ENCODE results near the gene EPS8L3. TPM values are rescaled to one million over a fixed set of nuclear protein-coding genes. Genes with fewer than 3 reads are reported as not detected.
"Not testable (repeated sequence)": the region's sequence is repeated elsewhere in the genome, so short reads cannot be mapped to it uniquely, and the experiment has no call there.

EPS8L3 gene
- total and polyA plus RNA-seq, 2 of the 8 experiments (the other 6 are each of a cell fraction or from before 2014, with no cell fraction given), result not detected

- POLR2A ChIA-PET (ENCODE audit: partially characterized antibody); H4K91ac ChIP-seq (replicated peaks; ENCODE audit: insufficient read length, low read length); H3K4me2 ChIP-seq (ENCODE audit: insufficient read depth in 1 of 2, low read depth in 2 of 2, low read length in 2 of 2); H2BK15ac ChIP-seq (ENCODE audit: low read length); H4K20me1 ChIP-seq (replicated peaks in 1 of 2; ENCODE audit: control insufficient read depth in 1 of 2, insufficient read depth in 2 of 2, low read length in 2 of 2); H2AK5ac ChIP-seq (ENCODE audit: low read depth, low read length); H2BK12ac ChIP-seq (ENCODE audit: low read depth, low read length); H2AFZ ChIP-seq (ENCODE audit: low read length); H3K4me3 ChIP-seq (ENCODE audit: extremely low read depth in 1 of 4, insufficient read depth in 2 of 4, low read depth in 3 of 4, low read length in 4 of 4); H3K23me2 ChIP-seq (ENCODE audit: low read depth, low read length); H3K36me3 ChIP-seq (ENCODE audit: control insufficient read depth in 2 of 4, insufficient read depth in 4 of 4, low read length in 3 of 4); DNase-seq (ENCODE audit: low read depth in 1 of 2, low spot score in 2 of 2); H2BK5ac ChIP-seq (ENCODE audit: low read depth, low read length); H4K5ac ChIP-seq (ENCODE audit: insufficient read length, low read depth, low read length); H3K18ac ChIP-seq (ENCODE audit: extremely low read depth, low read length); FAIRE-seq; H3K4ac ChIP-seq (replicated peaks; ENCODE audit: insufficient read length, low read depth, low read length); H3K27ac ChIP-seq (ENCODE audit: low read depth, low read length); H2BK120ac ChIP-seq (replicated peaks; ENCODE audit: low read depth, low read length); H3K9ac ChIP-seq (replicated peaks in 1 of 4; ENCODE audit: extremely low read depth in 1 of 4, low read depth in 3 of 4, low read length in 3 of 4); H3K27me3 ChIP-seq (replicated peaks in 1 of 4; ENCODE audit: control insufficient read depth in 3 of 4, extremely low read depth in 1 of 4, insufficient read depth in 3 of 4, low read length in 3 of 4); H4K8ac ChIP-seq (ENCODE audit: extremely low read depth, insufficient read depth, low read length); H3K23ac ChIP-seq (ENCODE audit: insufficient read length); H3K14ac ChIP-seq (ENCODE audit: insufficient read length); H2BK20ac ChIP-seq (ENCODE audit: low read length); H3K4me1 ChIP-seq (replicated peaks in 1 of 4; ENCODE audit: control insufficient read depth in 3 of 4, insufficient read depth in 4 of 4, low read length in 3 of 4); H3K56ac ChIP-seq (replicated peaks; ENCODE audit: insufficient read length, low read depth, low read length); H3K79me2 ChIP-seq (ENCODE audit: control insufficient read depth in 1 of 2, insufficient read depth in 2 of 2, low read length in 2 of 2); H3K79me1 ChIP-seq (ENCODE audit: low read depth, low read length): not testable (repeated sequence)
- H3K9me3 ChIP-seq (ENCODE audit: insufficient read depth in 2 of 2, low read depth in 1 of 2, low read length in 1 of 2), result peaks cover 4 to 18% of the 10 kb centered on the region in 2 experiments; a peak in 3 of 4 replicates
- CTCF ChIA-PET (ENCODE audit: partially characterized antibody), result interaction anchor here (2.1 to 3.1 kb wide), 2 partner anchors 26 to 108 kb away, joined by 13 to 14 read pairs; no protein-coding TSS in a partner anchor
- 99% methylated on average over 9 of the region's 10 CpGs; no CpG with 5 or more reads in 1 of the 2 experiments for WGBS, 2 experiments (ENCODE audit: extremely low coverage in 1 of 2, insufficient coverage in 1 of 2, insufficient read length in 1 of 2, insufficient replicate concordance in 2 of 2, low coverage in 1 of 2, low lambda C conversion rate in 2 of 2, missing lambda C conversion rate in 1 of 2)
Observed at GRCh38 chr1:109748311-109748710, 15.4 kb downstream of the EPS8L3 start.

All from H1 (cell line).